Activated T-helper 9 cell treated with anti-CD3 and anti-CD28 coated beads, Interleukin-2, amount 50 U/mL, for 16 hours (primary cell): ENCODE measurements around the gene RASSF3.

ENCODE experiments used
- DNase-seq: peaks from one replicate; pipeline ENCODE4 v3.0.0-alpha.2; 2020; ENCODE audit warnings: low read depth

The RASSF3 gene

DNA sequence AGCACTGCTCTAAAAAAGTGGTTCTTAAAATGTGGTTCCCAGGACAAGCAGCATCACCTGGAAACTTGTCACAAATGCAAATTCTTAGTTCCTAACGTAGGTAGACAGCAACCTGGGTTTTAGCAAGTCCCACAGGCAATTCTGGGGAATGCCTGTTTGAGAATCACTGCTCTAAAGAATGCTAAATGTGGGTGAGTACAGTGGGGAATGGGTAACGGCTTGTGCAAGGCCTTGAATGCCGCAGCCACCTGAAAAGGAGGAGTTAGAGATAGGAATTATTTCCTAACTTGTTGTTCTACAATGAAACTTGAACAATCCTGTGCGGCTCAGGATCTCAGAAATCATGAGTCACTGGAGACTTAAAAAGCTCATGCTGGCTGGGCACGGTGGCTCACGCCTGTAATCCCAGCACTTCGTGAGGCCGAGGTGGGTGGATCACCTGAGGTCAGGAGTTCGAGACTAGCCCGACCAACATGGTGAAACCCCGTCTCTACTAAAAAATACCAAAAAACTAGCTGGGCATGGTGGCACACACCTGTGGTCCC is 114.0 kb downstream of the RASSF3 start:
- DNase-seq: no peak

DNA sequence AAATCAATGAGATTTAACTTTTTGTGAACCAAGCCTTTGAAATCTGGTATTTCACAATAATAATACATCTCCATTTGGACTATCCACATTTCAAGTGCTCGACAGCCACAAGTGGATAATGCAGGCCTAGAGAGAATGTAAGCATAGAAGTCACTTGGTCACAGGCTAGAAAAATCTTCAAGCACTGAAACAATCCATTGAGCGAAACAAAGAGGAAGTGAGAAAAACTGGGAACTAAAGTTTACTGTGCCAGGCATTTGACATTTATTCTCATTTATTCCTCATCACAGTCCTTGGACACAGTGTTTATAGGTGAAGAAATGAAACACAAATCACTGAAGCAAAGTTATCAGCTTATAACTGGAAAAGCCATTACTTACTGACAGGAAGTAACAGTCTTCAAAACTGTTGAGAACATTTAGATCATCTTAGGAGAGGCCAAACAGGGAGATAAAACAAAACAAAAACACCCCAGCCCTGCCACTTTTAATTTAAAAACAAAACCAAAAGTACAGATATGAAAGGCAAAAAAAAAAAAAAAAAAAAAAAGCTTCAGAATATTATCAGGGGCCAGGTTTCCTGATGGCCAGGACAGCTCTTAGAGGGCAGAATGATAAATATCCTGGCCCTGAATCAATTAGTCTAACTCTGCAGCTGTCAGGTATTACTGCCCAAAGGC is 119.8 kb downstream of the RASSF3 start:
- no peak for DNase-seq

DNA sequence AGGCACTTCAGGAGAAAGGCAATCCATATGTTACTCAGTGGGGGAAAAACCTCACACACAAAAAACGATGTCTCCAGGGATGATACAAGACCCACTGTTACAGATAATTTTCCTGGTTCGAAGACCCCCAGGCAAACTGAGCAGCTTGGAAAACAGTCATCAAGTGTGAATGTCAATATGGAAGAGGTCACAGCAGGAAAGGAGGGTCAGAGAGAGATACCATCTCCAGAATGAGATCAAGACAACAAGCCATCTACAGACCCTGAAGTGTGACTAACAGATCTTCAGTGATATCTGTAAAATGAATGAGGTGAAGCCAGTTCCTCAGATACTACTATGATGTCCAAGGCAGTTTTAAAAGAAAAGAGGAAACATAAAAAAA is 120.3 kb downstream of the RASSF3 start:
- no peak for DNase-seq

DNA sequence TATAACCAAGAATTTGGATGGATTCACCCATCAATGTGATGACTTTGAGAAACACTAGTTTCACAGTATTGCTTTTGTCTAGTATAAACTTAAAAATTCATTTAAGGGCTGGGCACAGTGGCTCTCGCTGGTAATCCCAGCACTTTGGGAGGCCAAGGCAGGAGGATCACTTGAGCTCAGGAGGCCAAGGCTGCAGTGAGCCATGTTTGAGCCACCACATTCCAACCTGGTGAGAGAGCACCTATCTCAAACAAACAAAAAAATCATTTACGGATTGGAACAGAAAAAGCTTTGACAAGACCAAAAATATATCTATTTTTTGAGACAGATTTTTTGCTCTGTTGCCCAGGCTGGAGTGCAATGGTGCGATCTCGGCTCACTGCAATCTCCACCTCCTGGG is 121.4 kb downstream of the RASSF3 start:
- DNase-seq: no peak

DNA sequence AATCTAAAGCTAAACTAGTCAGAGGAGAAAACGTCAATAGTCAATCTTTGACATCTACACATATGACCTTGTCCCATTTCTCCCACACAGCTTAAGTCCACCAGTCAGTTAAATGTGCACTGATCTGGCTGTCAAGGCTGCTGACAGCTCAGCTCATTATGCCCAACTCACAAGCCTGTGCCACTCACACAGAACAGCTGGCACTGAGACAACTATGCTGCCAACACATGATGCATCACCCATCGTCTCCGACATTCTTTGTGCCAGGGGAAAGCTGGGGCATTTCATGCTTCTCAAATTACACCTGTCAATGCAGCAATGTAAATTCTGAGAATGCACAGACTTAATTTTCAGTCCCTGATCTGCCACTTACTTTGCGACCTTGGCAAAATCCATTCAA is 123.6 kb downstream of the RASSF3 start:
- DNase-seq: no peak

DNA sequence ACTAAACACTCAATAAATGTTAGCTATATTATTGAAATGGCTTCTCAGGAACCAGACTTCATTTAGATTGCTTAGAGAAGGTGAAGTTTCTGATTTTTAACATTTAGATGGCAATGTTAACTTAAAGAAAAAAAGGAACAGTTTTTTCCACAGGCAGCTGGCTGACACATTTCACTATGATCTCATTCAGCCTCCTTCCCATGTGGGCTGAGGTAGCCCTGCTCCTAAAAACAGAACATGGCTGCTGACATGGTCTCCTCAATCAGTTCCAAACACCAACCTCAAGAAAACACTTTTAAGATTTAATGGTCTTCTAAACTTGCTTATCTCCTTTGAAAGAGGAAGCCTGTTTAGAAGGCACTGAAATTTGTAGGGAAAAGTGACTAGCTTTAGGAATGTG is 125.1 kb downstream of the RASSF3 start:
- DNase-seq: no peak

DNA sequence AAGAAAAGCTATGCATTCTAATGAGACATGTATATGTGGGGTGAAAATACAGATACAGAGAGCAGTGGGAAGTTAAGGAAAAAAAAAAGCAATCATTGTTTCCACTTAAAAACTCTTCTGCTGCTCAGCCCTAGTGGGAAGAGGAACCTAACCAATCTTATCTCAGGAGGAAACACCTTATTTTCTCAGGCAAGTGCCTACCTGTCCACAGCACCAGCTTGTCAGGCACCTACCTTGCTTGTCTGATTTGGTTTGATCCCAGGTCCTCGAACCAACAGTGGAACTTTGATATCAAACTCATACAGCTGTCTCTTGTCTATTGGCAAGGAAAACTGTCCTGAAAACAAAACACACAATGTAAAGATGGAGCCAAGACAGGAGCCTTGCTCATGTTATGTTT is 126.5 kb downstream of the RASSF3 start:
- DNase-seq: no peak

GRCh38 chr12:64737539-64737938 is 127.2 kb downstream of the RASSF3 start:
- DNase-seq: peak; percentile 16

DNA sequence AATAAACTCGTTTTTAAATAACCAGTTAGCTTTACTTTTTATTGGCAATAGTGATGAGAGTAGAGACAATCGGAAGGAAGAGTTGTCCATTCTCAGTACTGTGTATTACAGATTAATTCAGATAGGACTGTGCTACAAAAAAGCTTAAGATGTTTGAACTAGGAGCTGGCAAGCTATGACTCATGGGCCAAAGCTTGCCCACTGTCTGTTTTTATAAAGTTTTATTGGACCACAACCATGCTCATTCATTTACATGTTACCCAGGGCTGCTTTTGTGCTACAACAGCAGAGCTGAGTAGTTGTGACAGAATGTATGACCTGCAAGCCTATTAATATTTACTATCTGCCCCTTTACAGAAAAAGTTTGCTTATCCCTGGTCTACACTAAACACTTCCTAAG is 129.5 kb downstream of the RASSF3 start:
- DNase-seq: no peak

GRCh38 chr12:64740646-64741045 is 130.4 kb downstream of the RASSF3 start:
- no peak for DNase-seq

DNA sequence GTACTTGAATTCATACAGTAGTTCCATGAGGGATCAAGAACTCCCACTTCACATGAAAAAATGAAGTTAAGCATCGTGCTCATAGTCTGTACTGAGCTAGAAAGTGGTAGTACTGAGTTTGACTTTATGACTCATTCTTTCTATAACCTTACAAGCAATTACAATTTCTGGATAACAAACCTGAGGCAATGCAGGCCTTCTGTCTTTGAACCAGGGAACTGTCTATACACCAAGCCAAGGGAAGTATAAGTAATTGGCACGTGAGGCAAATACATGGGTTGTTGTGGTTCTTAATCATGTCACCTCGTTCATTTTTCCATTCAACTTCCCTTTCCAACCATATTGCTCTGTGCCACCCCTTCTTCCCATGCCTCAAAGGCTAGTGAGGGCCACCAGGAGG is 132.1 kb downstream of the RASSF3 start:
- DNase-seq: no peak

DNA sequence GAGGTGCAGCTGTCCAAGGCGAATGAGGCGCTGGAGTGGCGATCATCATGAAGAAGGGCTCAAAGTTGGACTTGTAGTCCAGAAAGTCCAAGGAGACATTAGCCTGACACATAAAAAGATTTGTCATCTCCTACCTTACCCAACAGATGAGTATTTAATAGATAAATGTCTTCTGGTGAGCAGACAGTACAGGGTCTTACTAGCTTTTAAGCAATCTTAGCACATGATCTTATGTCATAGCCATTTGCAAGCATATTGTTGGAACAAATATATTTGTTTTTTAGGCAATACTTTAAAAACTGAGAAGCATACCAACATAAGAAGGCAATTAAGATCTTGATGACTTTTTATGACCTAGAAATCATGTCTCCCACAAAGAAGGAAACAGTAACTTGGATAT is 132.9 kb downstream of the RASSF3 start:
- no peak for DNase-seq

- DNase-seq: no peak
Measured at GRCh38 chr12:64744422-64745258, 134.3 kb downstream of the RASSF3 start.

DNA sequence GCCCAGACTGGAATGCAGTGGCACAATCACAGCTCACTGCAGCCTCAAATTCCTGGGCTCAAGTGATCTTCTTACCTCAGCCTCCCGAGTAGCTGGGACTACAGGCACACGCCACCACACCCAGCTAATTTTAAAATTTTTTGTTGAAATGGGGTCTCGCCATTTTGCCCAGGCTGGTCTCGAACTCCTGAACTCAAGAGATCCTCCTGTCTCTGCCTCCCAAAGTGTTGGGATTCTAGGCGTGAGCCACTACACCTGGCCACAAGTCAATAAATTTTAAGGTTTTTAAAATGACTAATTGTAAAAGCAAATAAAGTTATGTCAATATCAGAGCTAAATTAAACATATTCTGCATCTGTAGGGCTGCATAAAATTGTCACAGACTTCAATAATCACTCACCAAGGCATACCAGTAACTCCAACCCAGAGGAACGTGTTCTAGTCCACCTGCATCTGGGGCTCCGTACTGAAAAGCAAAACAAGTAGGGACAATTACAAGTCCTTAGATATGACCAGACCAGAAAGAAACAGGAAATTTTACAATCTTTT is 135.0 kb downstream of the RASSF3 start:
- DNase-seq: no peak

GRCh38 chr12:64745980-64746379 is 135.7 kb downstream of the RASSF3 start:
- no peak for DNase-seq

DNA sequence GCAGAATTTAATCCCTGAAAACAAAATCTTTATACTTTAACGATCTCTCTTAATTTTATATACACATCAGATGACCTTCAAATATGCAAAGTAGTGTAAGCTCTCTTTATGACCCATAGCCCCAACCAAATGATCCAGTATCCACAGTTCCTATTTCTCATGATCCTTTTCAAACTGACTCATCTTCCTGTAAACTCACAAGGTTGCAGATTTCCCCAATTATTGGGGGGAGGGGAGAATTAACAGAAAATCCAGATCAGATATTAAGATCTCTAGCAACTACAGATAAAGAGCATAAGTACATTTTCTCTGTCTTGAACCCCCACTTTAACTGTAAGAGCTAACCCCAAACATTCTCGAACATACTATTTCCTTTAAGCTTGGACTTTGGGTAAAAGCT is 136.4 kb downstream of the RASSF3 start:
- DNase-seq: no peak
